Measurements from ENCODE around the gene RANBP3. TPM values are rescaled to one million over a fixed set of nuclear protein-coding genes. Genes with fewer than 3 reads are reported as not detected.

RANBP3 gene
- total and polyA plus RNA-seq, 12 donors, result 55.0 to 179 (median 81.1) TPM

DNA sequence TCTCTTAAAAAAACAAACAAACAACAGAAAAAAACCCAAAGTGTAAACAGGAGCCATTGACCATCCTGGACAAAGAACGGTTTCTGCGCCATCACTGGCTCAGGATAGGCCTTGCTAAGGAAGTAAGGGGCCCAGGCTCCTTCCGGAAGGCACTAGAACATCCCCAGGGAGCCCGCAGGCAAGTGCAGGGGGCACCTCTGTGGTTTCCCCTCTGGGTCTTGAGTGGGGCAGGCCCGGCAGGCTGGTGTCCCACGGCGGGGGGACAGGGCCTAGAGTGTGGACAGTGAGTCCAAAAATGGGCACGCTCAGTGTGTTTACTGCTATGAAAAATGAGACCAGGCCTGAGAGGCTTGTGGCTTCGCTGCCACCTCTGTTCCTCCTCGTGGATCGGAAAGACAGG, 14.8 kb upstream of the RANBP3 start:
- TF ChIP-seq CTCF (IDR thresholded peaks at IDR 0.05) (no peak), POLR2A (IDR thresholded peaks at IDR 0.05) (no peak)
- no peak overlapping the region for H3K27ac ChIP-seq
- intact Hi-C loops (cut with DNase I), result no loop called here
- no peaks in the 10 kb centered on the region for H3K9me3 ChIP-seq (replicated peaks in 1 of 3)
- H3K36me3 ChIP-seq (replicated peaks in 1 of 2), result no peaks in the 10 kb centered on the region
- 84 to 95% (median 91%) methylated on average over 11 of the region's 11 CpGs for WGBS, 4 donors
- no peaks in the 10 kb centered on the region for H3K27me3 ChIP-seq
- no peak overlapping the region for H3K4me3 ChIP-seq
- H3K4me1 ChIP-seq (replicated peaks in 1 of 2), result peaks cover 0 to 12% of the 10 kb centered on the region in 2 donors
- no peak for DNase-seq

DNA sequence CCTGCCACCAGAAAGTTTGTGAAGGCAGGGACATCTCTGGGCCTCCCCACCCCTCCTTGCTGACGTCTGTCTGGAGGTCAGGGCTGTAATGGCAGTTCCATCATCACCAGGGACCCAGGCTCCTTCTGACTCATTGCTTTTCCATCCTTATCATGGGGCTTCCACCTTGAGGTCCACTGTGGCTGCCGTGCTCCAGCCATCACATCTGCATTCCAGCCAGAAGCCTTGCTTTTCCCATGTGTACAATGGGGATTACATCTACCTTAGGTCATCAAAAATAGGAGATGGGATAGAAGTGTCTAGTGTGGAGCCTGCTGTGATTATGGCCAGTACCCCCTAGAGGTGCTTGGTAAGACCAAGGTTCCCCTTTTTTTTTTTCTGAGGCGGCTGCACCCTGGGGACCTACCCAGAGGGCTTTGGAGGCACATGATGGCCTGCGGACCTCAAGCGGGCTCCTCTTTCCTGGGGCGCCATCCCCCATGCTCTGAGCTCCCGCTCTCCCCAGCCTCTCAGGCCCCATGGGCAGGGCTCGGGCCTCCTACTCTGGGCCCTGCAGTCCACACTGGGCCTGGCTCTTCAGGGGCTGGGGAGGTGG, 13.4 kb upstream of the RANBP3 start:
- TF ChIP-seq POLR2A (IDR thresholded peaks at IDR 0.05) (no peak), CTCF (IDR thresholded peaks at IDR 0.05) (no peak)
- H3K27me3 ChIP-seq, result no peaks in the 10 kb centered on the region
- peaks cover 0 to 20% of the 10 kb centered on the region in 2 donors for H3K4me1 ChIP-seq (replicated peaks in 1 of 2)
- H3K9me3 ChIP-seq (replicated peaks in 1 of 3), result no peaks in the 10 kb centered on the region
- H3K36me3 ChIP-seq (replicated peaks in 1 of 2), result no peaks in the 10 kb centered on the region
- WGBS, 4 donors, result 85 to 92% (median 90%) methylated on average over 2 to 8 of the region's 8 CpGs
- no peak for DNase-seq
- no peak overlapping the region for H3K27ac ChIP-seq
- intact Hi-C loops (cut with DNase I), result no loop called here
- H3K4me3 ChIP-seq, result no peak overlapping the region

DNA sequence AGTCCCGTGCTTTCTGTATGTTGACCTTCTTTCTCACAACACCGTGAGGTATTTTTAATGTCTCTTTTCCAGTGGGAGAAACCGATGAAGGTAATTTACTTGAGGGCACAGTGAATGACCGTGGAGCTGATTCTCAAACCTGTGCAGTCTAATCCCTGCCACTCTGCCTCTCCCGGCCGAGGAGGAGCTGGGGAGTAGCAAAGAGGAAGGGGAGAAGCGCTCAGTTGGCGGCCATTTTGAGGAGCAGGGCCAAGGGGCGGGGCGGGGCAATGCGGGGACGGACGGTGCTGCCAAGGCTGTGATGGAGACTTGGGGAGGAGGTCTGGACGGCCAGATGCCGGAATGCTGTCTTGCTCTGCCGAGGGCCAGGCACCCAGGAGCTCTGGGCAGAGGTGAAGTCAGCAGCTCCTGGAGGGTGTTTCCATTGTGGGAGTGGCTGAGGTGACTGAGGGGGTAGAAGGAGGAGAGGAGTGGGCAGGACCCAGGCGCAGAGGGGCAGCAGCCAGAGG, 12.4 kb upstream of the RANBP3 start:
- TF ChIP-seq POLR2A (IDR thresholded peaks at IDR 0.05), result no peak
- peak in 1 of 7 donors; percentile 16 for DNase-seq
- Histone ChIP-seq H3K36me3 (replicated peaks in 1 of 2) (no peaks in the 10 kb centered on the region), H3K4me1 (replicated peaks in 1 of 2) (peaks cover 0 to 20% of the 10 kb centered on the region in 2 donors), H3K9me3 (replicated peaks in 1 of 3) (no peaks in the 10 kb centered on the region), H3K27me3 (no peaks in the 10 kb centered on the region), H3K4me3 (no peak overlapping the region), H3K27ac (no peak overlapping the region)
- intact Hi-C loops (cut with DNase I), result no loop called here
- WGBS, 4 donors, result 36 to 59% (median 49%) methylated on average over 15 to 17 of the region's 17 CpGs

DNA sequence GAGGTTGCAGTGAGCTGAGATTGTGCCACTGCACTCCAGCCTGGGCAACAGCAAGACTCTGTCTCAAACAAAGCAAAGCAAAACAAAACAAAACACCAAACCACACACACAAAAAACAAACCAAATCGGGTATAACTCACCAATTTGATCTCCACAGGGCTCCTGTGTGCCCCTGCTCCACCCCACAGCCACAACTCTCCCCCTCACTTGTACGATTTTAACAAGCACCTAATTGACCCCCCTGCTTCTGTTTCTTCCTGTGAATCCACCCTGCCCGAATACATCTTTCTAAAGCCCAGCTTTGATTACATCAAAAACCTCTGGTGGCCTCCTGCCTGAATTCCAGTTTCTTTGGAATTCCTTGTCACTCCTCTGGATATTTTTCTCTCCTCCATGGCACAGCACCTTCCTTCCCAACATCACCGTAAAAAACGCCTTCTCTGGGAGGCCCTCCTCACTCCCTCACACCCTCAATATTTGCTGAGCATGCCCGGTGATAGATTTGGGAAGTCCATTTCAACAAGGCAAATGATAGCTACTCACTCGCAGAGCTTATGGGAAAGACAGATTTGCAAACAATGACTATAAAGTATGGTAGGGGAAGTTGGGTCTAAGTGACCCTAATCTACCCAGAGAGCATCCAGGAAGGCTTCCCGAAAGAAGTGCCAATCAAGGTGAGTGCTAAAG, 11.6 kb upstream of the RANBP3 start:
- no peaks in the 10 kb centered on the region for H3K9me3 ChIP-seq (replicated peaks in 1 of 3)
- intact Hi-C loops (cut with DNase I), result loop anchor here in 1 of 2 donors (5.0 kb wide), 1 partner anchor 33 kb away; no protein-coding TSS in a partner anchor
- no peaks in the 10 kb centered on the region for H3K36me3 ChIP-seq (replicated peaks in 1 of 2)
- DNase-seq, result no peak
- H3K27ac ChIP-seq, result no peak overlapping the region
- no peak for TF ChIP-seq CTCF (IDR thresholded peaks at IDR 0.05)
- TF ChIP-seq POLR2A (IDR thresholded peaks at IDR 0.05), result no peak
- H3K4me1 ChIP-seq (replicated peaks in 1 of 2), result peaks cover 0 to 20% of the 10 kb centered on the region in 2 donors
- H3K27me3 ChIP-seq, result no peaks in the 10 kb centered on the region
- WGBS, 4 donors, result 71 to 81% (median 75%) methylated on average over 8 of the region's 8 CpGs
- no peak overlapping the region for H3K4me3 ChIP-seq

Measured in adrenal gland (tissue), 12 donors.